GM13977 (cell line): ENCODE measurements around the gene AKT1S1.
A peak's percentile ranks its signal among the peaks of the same experiment; 100 is the strongest.

ENCODE experiments used
- DNase-seq: peaks from one replicate; pipeline ENCODE4 v3.0.0; 2012; ENCODE audit warnings: low spot score
- in situ Hi-C: fragments of 300-500 bp; cut with MboI; formaldehyde crosslinking; loops from one replicate; pipeline ENCODE4 v1.12.0; 2022; ENCODE audit warnings: low sequenced_read_pairs, low pct_unique_long_range_greater_than_20kb, mixed read lengths, inconsistent platforms; ENCODE audit not compliant: unreplicated experiment
- TF ChIP-seq, protein P1 (sequence below): IDR thresholded peaks from 2 replicates; pipeline ENCODE4 v1.5.1; 2012; ENCODE audit warnings: mild to moderate bottlenecking, control low read depth; ENCODE audit not compliant: insufficient read depth; ENCODE audit errors: extremely low read depth, missing control alignments

AKT1S1 gene

GRCh38 chr19:49872245-49873128 lies 4.7 kb downstream of the AKT1S1 start:
- no peak for DNase-seq
- TF ChIP-seq, protein P1, sequence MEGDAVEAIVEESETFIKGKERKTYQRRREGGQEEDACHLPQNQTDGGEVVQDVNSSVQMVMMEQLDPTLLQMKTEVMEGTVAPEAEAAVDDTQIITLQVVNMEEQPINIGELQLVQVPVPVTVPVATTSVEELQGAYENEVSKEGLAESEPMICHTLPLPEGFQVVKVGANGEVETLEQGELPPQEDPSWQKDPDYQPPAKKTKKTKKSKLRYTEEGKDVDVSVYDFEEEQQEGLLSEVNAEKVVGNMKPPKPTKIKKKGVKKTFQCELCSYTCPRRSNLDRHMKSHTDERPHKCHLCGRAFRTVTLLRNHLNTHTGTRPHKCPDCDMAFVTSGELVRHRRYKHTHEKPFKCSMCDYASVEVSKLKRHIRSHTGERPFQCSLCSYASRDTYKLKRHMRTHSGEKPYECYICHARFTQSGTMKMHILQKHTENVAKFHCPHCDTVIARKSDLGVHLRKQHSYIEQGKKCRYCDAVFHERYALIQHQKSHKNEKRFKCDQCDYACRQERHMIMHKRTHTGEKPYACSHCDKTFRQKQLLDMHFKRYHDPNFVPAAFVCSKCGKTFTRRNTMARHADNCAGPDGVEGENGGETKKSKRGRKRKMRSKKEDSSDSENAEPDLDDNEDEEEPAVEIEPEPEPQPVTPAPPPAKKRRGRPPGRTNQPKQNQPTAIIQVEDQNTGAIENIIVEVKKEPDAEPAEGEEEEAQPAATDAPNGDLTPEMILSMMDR = no peak
- in situ Hi-C loops = no loop called here

DNA sequence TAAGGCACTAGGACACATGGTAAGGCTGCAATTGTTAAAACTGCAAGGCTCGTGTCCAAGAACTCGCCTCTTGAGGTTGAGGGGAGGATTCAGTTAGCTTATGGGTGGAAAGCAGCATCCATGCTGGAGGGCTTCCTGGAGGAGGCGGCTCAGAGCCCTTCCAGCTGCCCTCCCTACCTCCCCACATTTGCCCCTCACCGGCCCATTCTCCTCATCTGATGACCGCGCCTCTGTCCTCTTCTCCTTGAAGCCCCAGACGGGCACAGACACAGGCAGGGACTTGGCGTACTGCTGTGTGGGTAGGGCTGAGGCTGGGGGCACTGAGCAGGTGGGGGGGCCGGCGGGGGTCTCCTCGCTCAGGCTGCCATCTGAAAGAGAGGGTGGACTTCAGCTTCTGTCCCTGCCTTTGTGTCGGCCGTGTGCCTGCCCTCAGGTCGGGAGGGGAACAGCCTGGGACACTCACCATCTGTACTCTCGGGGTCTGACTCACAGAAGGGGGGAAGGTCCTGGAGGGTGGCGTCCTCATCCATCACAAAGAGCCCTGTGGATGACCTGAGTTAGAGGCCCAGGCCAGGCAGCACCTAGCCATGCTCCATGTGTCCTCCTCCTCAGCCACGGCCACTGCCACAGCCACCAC lies 5.7 kb downstream of the AKT1S1 start:
- no peak for DNase-seq
- in situ Hi-C loops = no loop called here
- TF ChIP-seq, protein P1 = no peak

DNA sequence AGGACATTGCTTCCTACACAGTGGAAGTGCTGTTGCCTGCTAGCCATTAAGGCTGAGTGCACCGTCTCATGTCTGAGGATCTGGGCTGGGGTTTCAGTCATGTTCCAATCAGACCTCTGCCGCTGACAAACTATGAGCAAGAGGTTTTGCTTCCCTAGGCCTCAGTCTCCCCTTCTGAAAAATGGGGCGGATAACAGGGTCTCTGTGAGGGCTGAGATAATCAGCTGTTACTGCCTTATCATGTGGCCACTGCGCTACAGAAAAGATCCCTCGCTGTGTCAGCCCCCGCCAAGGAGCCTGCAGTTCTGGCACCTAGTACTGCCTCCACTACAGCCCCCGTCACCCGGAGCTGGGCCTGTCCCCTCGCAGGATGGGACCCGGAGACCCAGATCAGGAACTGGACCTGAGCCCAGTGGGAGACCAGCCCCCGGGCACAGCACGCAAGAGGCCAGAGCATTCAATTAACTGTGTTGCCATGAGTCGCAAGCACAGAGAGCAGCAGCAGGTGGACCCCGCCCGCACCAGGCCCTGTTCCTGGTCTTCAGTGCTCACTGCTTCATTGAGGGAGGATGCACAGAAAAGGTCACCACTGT lies 6.8 kb downstream of the AKT1S1 start:
- no peak for DNase-seq
- in situ Hi-C loops = no loop called here
- TF ChIP-seq, protein P1 = no peak

- DNase-seq = peak; percentile 94
- TF ChIP-seq, protein P1 = no peak
- in situ Hi-C loops = no loop called here
Observed at GRCh38 chr19:49869484-49870308, 7.5 kb downstream of the AKT1S1 start.

GRCh38 chr19:49869009-49869483 lies 8.1 kb downstream of the AKT1S1 start:
- no peak for DNase-seq
- in situ Hi-C loops = no loop called here
- TF ChIP-seq, protein P1 = no peak
